SU-DHL-6 (cell line): ENCODE results near the gene UBE2D1.
A peak's percentile ranks its signal among the peaks of the same experiment; 100 is the strongest.

Experiments used
- H2AFZ ChIP-seq: fragments of 200-600 bp; sonication (generic); 2 replicates; pipeline ENCODE4 v1.6.1; 2014; ENCODE audit warnings: low read depth, mild to moderate bottlenecking, moderate library complexity, mixed read lengths, antibody characterized with exemption, low read length; ENCODE audit not compliant: severe bottlenecking
- H3F3A ChIP-seq: fragments of 200-600 bp; shearing (Covaris generic); 2 replicates; pipeline ENCODE4 v1.6.0; 2016; ENCODE audit warnings: antibody characterized with exemption, mild to moderate bottlenecking; ENCODE audit not compliant: insufficient read depth
- H3K27ac ChIP-seq: fragments of 200-600 bp; sonication (generic); 2 replicates; pipeline ENCODE4 v1.5.1; 2016; ENCODE audit warnings: low read depth, mild to moderate bottlenecking, low read length, moderate library complexity, mixed read lengths
- H3K27me3 ChIP-seq: fragments of 200-600 bp; sonication (generic), shearing (Covaris generic); 2 replicates; pipeline ENCODE4 v1.6.0; 2014; ENCODE audit warnings: mild to moderate bottlenecking, low read length
- H3K36me3 ChIP-seq: fragments of 200-600 bp; sonication (generic); 2 replicates; pipeline ENCODE4 v1.6.1; 2014; ENCODE audit warnings: mild to moderate bottlenecking, low read length, mixed read lengths
- H3K4me2 ChIP-seq: fragments of 300-600, 200-600 bp; shearing (Covaris generic), sonication (generic); 2 replicates; pipeline ENCODE4 v1.6.0; 2014; ENCODE audit warnings: low read length, low read depth, mild to moderate bottlenecking; ENCODE audit not compliant: poor library complexity, severe bottlenecking
- H3K4me3 ChIP-seq: fragments of 200-600 bp; sonication (generic); 2 replicates; pipeline ENCODE4 v1.5.1; 2014; ENCODE audit warnings: antibody characterized with exemption, low read length, mild to moderate bottlenecking, mixed read lengths; ENCODE audit not compliant: insufficient read depth, poor library complexity, severe bottlenecking
- H3K79me2 ChIP-seq: fragments of 200-600 bp; sonication (generic); 2 replicates; pipeline ENCODE4 v1.6.1; 2014; ENCODE audit warnings: mild to moderate bottlenecking, low read length, moderate library complexity; ENCODE audit not compliant: insufficient read depth
- H3K9ac ChIP-seq: fragments of 200-600 bp; sonication (generic); 2 replicates; pipeline ENCODE4 v1.7.0; 2014; ENCODE audit warnings: mild to moderate bottlenecking, low read length
- H3K9me2 ChIP-seq: fragments of 200-600 bp; sonication (generic); replicated peaks from 2 replicates; pipeline ENCODE4 v1.6.1; 2014; ENCODE audit warnings: low read length; ENCODE audit not compliant: insufficient read depth
- H3K9me3 ChIP-seq: fragments of 200-600 bp; sonication (generic); 2 replicates; pipeline ENCODE4 v1.6.1; 2014; ENCODE audit warnings: low read length, mixed read lengths; ENCODE audit not compliant: insufficient read depth
- H4K20me1 ChIP-seq: fragments of 200-600 bp; sonication (generic); 2 replicates; pipeline ENCODE4 v1.6.1; 2014; ENCODE audit warnings: low read depth, mild to moderate bottlenecking, antibody characterized with exemption, low read length, moderate library complexity, mixed read lengths
- EZH2phosphoT487 ChIP-seq: fragments of 200-600 bp; sonication (generic), shearing (Covaris generic); conservative IDR thresholded peaks from 2 replicates; pipeline ENCODE4 v1.6.1; 2018; ENCODE audit warnings: mild to moderate bottlenecking, antibody characterized with exemption, low read length, moderate library complexity, mixed read lengths
- TF ChIP-seq, protein P1 (sequence below): fragments of 200-600 bp; sonication (generic); IDR thresholded peaks from one replicate; pipeline ENCODE4 v1.5.1; 2017; ENCODE audit warnings: antibody characterized with exemption, mild to moderate bottlenecking, low read length, moderate library complexity; ENCODE audit not compliant: insufficient read depth, poor library complexity, severe bottlenecking

The UBE2D1 gene

DNA sequence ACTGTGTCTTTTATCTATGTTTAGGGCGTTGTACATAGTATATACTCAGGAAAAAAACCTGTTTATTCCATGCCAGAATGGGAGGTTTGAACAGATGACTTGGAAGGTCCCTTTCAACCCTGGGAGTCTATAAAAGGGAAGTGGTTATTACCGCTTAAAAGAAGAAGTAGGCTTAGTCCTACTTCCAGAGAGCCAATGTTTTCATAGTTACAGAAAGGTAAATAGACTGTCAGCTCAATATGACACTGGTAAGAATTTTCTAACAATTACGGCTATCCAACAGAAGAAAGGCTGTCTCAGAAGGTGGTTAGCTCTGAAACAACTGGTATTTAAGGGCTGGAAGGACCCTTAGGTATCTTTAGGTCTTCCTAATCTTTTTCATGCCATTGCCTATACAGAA lies 49.3 kb downstream of the UBE2D1 start:
- Histone ChIP-seq H3K9ac (peak overlapping the region; percentile 89; the same call in 1 of the 2 replicates), H3K4me2 (peak overlapping the region; percentile 82), H3K9me3 (no peaks in the 10 kb centered on the region), H4K20me1 (no peaks in the 10 kb centered on the region), H3F3A (peaks cover 19% of the 10 kb centered on the region), H3K27ac (no peak overlapping the region), H3K36me3 (peaks cover 14% of the 10 kb centered on the region), H3K9me2 (no peaks in the 10 kb centered on the region), H3K27me3 (no peaks in the 10 kb centered on the region), H2AFZ (peak overlapping the region; percentile 91), H3K79me2 (peaks cover 31% of the 10 kb centered on the region), H3K4me3 (peak overlapping the region; percentile 73)
- TF ChIP-seq EZH2phosphoT487: no peak
- TF ChIP-seq, protein P1, sequence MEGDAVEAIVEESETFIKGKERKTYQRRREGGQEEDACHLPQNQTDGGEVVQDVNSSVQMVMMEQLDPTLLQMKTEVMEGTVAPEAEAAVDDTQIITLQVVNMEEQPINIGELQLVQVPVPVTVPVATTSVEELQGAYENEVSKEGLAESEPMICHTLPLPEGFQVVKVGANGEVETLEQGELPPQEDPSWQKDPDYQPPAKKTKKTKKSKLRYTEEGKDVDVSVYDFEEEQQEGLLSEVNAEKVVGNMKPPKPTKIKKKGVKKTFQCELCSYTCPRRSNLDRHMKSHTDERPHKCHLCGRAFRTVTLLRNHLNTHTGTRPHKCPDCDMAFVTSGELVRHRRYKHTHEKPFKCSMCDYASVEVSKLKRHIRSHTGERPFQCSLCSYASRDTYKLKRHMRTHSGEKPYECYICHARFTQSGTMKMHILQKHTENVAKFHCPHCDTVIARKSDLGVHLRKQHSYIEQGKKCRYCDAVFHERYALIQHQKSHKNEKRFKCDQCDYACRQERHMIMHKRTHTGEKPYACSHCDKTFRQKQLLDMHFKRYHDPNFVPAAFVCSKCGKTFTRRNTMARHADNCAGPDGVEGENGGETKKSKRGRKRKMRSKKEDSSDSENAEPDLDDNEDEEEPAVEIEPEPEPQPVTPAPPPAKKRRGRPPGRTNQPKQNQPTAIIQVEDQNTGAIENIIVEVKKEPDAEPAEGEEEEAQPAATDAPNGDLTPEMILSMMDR: no peak

DNA sequence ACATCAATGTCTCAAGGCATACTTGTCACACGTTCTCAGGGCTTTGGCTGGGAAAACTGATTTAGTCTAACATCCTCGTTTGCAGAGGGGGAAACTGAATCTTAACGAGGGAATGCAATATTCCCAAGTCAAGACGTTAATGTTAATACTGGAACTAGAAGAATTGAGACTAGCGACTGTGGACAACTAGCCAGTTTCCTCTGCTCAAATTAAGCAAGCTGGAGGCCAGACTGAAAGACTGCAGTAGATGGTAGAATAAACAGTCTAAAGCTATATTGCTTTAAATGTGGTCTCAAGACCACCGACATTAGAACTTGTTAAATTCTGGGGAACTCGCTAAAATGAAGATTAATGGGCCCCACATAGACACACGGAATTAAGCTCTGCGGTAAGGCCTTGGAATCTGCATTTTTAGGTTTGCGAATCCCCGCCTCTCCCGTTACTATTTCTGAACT lies 49.8 kb downstream of the UBE2D1 start:
- H4K20me1 ChIP-seq: no peaks in the 10 kb centered on the region
- TF ChIP-seq, protein P1: no peak
- TF ChIP-seq EZH2phosphoT487: no peak
- peaks cover 17% of the 10 kb centered on the region for H3K36me3 ChIP-seq
- peak overlapping the region; percentile 82 for H3K4me2 ChIP-seq
- H3F3A ChIP-seq: peaks cover 19% of the 10 kb centered on the region
- no peaks in the 10 kb centered on the region for H3K27me3 ChIP-seq
- H3K4me3 ChIP-seq: peak overlapping the region; percentile 73
- H3K9me3 ChIP-seq: no peaks in the 10 kb centered on the region
- H3K9me2 ChIP-seq: no peaks in the 10 kb centered on the region
- H2AFZ ChIP-seq: peak overlapping the region; percentile 91
- peaks cover 34% of the 10 kb centered on the region for H3K79me2 ChIP-seq
- H3K27ac ChIP-seq: peak overlapping the region; percentile 49
- H3K9ac ChIP-seq: peak overlapping the region; percentile 89

DNA sequence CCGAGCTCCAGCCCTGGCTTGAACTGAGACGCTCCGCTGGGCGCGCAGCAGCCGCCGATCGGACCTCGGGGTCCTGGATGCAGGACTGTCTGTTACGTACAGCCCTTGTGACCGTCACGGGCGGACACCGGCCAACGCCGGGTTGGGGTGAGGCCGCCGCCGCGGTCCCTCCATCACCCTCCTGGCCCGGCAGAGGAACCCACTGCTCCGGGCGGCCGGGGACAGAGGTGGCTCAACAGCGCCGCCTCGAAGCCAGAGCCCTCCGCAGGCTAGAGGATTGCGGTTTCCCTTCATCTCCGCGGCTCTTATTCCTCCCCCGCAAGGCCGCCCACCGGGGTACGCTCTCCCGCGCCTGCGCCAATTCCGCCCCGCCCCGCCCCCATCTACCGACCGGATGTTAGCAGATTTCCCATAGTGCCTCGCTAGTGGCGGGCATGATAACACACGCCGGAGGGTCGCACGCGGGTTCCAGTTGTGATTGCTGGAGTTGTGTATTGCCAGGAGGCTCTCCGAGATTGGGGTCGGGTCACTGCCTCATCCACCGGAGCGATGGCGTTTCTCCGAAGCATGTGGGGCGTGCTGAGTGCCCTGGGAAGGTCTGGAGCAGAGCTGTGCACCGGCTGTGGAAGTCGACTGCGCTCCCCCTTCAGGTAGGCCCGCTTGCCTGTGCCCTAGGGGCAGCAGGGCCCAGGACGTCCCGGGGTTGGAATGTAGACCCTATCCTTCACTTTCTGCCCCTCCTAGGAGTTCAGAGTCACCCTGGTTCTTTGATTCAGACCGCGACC lies 50.4 kb downstream of the UBE2D1 start, which contains the start of gene TFAM:
Gene TFAM (plus strand): TSS at position 412 of the 785 bp plus-strand sequence. CDS start 138 bp downstream, at position 550.
- Histone ChIP-seq H3K27ac (peak within 1 kb of the TSS; percentile 49), H3K4me3 (peak within 1 kb of the TSS; percentile 73), H3K79me2 (peaks cover 38% of the 10 kb centered on the region), H3F3A (peaks cover 19% of the 10 kb centered on the region), H2AFZ (peak within 1 kb of the TSS; percentile 91), H4K20me1 (no peaks in the 10 kb centered on the region), H3K9me2 (no peaks in the 10 kb centered on the region), H3K36me3 (peaks cover 23% of the 10 kb centered on the region), H3K27me3 (no peaks in the 10 kb centered on the region), H3K9me3 (no peaks in the 10 kb centered on the region), H3K9ac (peak within 1 kb of the TSS; percentile 89), H3K4me2 (peak within 1 kb of the TSS; percentile 82)
- TF ChIP-seq, protein P1: peak; percentile 31
- TF ChIP-seq EZH2phosphoT487: no peak
